Sigmoid colon (tissue), 4 donors: ENCODE results near the gene TKT.

Experiments
- POLR2AphosphoS5 ChIP-seq, 4 donors: sonication (generic); formaldehyde crosslinking; IDR thresholded peaks; one replicate each; pipeline ENCODE4 v1.6.1; 2017; ENCODE audit warnings: antibody characterized with exemption in 4 of 4
- TF ChIP-seq, protein P1 (sequence below), 4 experiments: fragments of 450-650 bp in 3 of 4; fragments of 200-600 bp in 1 of 4; IDR thresholded peaks; one replicate each; pipeline ENCODE4 v1.5.1; 2016 to 2019; ENCODE audit warnings: antibody characterized with exemption in 4 of 4, mild to moderate bottlenecking in 3 of 4, moderate library complexity in 2 of 4

DNA sequence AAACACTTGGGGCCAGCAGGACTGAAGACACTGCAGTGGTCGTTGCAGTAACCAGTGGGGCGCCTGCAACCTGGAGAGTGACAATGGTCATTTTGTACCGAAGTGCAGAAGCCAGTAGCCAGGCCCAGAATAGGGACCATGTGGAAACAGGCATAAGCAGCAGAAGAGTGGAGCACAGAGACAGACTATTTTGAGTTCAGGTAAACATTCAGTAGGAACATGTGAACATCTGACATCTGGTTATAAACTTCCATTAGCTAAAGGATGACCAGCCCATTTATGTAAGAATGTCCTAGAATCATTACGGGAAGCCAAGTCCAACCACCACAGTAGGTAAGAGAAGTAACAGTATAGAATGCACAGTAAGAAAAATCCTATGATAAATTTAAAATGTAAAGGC lies 32.4 kb upstream of the TKT start:
- peak in 3 of 4 donors; percentile 14 to 68 (median 35) for TF ChIP-seq POLR2AphosphoS5 (IDR thresholded peaks at IDR 0.05)
- TF ChIP-seq, protein P1, sequence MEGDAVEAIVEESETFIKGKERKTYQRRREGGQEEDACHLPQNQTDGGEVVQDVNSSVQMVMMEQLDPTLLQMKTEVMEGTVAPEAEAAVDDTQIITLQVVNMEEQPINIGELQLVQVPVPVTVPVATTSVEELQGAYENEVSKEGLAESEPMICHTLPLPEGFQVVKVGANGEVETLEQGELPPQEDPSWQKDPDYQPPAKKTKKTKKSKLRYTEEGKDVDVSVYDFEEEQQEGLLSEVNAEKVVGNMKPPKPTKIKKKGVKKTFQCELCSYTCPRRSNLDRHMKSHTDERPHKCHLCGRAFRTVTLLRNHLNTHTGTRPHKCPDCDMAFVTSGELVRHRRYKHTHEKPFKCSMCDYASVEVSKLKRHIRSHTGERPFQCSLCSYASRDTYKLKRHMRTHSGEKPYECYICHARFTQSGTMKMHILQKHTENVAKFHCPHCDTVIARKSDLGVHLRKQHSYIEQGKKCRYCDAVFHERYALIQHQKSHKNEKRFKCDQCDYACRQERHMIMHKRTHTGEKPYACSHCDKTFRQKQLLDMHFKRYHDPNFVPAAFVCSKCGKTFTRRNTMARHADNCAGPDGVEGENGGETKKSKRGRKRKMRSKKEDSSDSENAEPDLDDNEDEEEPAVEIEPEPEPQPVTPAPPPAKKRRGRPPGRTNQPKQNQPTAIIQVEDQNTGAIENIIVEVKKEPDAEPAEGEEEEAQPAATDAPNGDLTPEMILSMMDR (IDR thresholded peaks at IDR 0.05): no peak
